Stimulated activated CD4-positive, alpha-beta T cell treated with anti-CD3 and anti-CD28 coated beads, Interleukin-2, amount 100 ng/mL, for 4 hours (primary cell): ENCODE measurements around the gene SMOC1.

Experiments
- DNase-seq: peaks from one replicate; pipeline ENCODE4 v3.0.0-alpha.2; 2020; ENCODE audit warnings: low read depth

SMOC1 gene

GRCh38 chr14:69943084-69943780 is 64.0 kb downstream of the SMOC1 start:
- no peak for DNase-seq

DNA sequence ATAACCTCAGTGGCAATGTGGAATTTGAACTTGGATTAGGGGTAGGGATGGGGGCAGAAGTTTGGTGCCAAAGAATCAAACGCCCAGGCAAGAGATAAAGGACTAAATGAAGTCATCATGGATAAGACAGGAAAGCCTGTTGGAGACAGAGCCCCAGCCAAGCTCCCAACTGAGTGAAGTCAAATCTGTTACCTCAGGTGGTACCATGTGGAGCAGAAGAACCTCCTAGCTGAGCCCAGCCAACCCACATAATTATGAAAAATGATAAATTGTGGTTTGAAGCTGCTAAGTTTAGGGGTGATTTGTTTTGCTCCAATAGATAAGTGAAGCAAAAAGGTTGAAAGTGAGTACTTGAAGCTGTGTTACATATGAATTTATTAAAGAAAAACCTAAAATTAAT is 66.1 kb downstream of the SMOC1 start:
- no peak for DNase-seq

- DNase-seq = no peak
Observed at GRCh38 chr14:69945912-69946311, 66.7 kb downstream of the SMOC1 start.

- DNase-seq = no peak
Observed at GRCh38 chr14:69948351-69948750, 69.1 kb downstream of the SMOC1 start.

- no peak for DNase-seq
Observed at GRCh38 chr14:69951263-69951662, 72.0 kb downstream of the SMOC1 start.

GRCh38 chr14:69951935-69952334 is 72.7 kb downstream of the SMOC1 start:
- DNase-seq = no peak

DNA sequence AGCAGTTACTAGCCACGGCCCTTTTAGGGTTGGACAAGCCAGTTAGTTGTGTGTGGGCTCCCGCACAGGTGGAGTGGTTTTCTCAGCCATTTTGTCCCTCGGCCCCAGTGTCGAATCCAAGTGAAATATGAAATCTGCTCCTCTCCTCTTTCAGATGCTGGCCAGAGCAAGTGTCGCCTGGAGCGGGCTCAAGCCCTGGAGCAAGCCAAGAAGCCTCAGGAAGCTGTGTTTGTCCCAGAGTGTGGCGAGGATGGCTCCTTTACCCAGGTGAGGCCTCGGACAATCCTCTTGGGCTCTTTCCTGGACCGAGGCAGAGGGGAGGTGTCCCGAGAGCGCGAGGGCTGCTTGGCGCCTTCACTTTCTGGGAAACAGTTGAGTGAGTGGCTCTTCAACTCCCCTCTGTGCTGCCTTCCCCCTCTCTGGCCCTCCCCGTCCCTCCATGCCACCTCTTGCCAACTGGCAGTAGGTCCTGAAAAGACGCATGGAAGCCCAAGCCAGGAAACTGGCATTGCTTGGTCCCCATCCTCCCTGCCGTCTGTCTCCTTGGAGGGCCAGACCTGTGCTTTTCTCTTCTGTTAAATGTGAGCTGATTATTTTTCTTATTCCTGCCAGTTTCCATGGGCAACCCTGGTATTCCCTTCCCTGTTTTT is 74.2 kb downstream of the SMOC1 start:
- no peak for DNase-seq

DNA sequence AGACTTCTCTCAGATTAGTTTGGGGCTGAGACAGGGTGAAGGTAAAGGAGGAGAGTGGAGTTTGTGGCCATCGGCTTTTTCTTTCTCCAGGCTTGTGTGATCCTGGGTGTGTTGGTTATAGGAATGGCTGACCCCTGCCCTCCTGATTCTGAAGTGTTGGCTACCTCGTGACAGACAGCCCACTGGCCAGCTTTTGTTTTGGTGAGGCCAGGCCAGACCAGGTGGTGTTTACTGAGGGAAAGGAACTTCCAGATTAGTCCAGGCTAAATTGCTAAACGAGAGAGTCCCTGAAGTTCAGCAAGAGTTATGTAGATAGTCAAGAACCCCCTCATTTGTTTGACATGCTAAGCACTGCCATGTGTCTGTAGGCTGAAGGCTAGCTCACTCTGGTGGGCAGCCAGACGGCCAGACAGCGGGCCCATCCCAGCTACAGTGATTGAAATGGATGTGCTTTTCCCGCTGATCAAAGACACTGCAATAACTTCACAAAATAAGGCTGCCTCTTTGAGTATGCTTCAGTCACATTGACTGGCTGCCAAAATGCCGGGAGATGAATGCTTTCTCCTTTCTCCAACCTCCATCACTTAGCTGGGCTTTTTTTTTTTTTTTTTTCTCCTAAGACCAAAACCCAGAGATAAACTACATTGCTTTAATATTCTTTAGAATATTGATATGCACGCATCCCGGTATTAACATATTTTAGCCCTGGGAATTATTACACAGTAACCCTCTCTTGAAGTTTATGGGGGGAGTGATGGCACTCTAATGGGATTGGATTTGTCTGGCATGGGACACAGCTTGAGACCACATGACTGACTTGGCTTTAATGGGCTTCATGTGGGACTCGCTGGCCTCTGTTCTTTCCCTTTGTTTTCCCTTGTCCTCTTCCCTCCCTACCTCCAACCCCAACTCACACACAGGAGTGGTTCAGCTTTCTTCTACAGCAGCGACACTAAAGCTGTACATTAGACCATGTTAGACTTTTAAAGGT is 76.9 kb downstream of the SMOC1 start:
- DNase-seq = no peak

DNA sequence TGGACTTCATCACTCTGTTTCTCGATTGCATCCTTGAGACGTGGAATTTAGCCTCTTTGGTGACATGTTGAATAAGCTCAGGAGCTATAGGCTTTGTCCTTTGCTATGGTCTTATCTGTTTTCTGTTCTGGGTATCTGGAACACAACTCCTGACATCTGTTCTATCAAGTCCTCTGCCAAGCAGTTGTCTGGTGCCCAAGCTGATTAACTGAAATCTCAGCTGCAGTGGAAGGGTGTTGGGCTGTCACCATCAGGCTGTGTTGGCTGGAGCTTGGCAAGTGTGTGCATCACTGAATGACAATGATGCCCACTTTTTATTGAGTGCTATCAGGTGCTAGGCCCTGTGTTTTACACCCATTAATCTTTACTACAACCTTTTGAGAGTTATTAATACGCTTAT is 77.8 kb downstream of the SMOC1 start:
- DNase-seq = no peak

- no peak for DNase-seq
Observed at GRCh38 chr14:69957986-69958385, 78.8 kb downstream of the SMOC1 start.

DNA sequence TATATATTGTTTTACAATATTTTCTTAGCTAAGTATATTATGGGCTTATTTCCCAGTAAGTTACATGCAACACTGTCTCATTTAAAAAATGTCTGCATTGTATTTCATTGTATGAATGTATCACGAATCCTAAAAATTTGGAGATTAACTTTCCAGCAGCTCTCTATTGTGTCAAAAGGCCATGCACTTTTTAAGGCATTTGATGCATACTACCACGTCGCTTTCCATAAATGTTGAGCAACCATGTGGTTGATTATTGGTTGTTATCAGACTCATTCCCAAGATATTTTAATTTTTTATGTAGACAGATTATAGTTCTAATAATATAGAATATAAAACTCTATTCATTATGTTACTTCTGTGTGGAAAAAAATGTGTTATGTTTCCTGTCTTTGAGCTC is 79.9 kb downstream of the SMOC1 start:
- DNase-seq = no peak

DNA sequence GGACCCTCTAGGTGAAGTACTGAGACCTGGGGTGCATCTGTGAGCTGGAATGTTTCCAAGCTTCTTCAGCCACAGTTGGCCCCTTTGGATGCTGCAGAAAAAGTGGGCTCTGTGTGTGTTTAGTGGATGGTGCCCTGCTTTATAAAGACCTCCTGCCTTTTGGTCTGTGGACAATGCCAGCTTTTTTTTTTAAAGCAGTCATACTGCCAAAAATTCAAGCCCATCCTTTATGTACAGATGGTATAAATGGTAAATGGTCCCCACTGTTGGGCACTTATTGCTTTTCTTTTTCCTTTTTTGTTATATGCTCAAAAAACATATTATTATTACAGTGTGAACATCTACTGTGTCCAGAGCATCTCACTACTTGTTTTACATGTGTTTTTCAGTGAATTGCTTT is 81.1 kb downstream of the SMOC1 start:
- DNase-seq = no peak

DNA sequence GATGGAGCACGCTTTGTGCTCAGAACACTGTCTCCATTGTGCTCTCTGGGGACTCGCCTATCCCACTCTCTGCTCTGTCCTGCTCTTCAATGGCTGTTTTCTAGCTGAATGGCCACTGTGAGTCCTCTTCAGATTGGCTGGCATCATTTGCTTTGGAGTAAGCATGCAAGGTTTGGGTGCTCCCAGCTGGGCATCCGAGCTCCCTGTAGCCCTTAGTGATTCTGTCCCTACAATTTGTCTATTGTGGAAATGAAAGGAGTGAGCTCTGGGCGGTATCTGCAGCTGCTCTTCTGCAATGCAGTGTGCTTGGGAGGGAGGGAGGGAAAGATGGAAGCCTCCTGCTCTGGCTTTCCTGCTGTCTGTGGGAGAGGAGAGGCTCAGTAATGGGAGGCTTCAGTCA is 84.8 kb downstream of the SMOC1 start:
- DNase-seq = no peak

- DNase-seq = no peak
Observed at GRCh38 chr14:69964841-69965240, 85.6 kb downstream of the SMOC1 start.

DNA sequence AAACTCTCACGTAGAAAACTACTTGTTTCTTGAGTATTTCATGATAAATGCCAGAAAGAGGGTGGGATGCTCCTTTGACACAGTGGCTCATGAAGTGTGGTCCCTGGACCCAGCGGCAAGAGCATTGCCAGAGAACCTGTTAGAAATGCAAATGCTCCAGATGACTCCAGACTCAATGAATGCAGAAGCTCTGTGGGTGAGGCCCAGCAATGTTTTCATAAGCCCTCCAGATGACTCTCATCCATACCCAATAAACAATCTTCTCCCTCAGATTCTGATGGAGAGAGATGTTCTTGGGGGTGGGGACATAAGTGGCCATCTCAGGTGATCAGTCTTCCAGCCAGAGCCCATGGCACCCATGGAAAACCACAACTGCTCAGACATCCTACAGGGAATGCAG is 88.9 kb downstream of the SMOC1 start:
- DNase-seq = no peak

GRCh38 chr14:69968681-69969080 is 89.5 kb downstream of the SMOC1 start:
- DNase-seq = no peak

DNA sequence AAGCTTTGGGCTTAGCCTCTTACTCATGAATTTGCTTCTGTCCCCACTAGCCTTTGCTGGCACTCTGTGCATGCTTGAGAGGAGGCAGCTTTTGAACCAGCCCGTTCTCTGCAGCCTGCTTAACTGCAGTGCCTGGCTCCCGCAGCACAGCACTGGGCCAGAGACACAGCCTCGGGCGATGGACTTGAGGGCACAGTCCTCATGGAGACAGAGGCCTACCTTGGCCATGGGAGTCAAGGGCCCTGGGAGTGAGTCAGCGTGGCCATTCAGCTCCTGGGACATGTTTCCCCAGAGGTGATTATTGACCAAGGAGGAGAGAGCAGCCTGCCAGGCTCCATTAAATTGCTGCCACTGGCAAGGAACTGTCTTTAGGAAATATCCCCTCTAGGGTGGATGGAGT is 93.5 kb downstream of the SMOC1 start:
- no peak for DNase-seq

- no peak for DNase-seq
Observed at GRCh38 chr14:69973846-69974245, 94.6 kb downstream of the SMOC1 start.

DNA sequence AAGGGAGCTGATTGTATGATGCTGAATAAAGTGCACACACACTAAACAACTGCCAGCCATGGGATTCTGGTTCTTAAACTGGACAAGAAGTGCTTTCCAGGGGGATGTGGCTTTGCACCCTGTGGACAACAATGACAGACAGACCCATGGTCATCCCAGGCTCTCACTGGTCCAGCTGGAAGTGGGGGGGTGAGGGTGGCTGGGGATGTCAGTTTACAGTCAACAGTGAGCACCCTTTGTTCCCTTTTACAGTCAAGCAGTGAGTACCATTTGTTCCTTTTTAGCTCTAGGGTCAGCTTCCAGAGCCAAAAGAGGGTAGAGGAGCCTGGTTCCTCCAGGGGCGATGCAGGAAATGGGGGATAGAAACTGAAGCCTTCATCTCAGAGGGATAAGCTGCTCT is 100.7 kb downstream of the SMOC1 start:
- DNase-seq = no peak

DNA sequence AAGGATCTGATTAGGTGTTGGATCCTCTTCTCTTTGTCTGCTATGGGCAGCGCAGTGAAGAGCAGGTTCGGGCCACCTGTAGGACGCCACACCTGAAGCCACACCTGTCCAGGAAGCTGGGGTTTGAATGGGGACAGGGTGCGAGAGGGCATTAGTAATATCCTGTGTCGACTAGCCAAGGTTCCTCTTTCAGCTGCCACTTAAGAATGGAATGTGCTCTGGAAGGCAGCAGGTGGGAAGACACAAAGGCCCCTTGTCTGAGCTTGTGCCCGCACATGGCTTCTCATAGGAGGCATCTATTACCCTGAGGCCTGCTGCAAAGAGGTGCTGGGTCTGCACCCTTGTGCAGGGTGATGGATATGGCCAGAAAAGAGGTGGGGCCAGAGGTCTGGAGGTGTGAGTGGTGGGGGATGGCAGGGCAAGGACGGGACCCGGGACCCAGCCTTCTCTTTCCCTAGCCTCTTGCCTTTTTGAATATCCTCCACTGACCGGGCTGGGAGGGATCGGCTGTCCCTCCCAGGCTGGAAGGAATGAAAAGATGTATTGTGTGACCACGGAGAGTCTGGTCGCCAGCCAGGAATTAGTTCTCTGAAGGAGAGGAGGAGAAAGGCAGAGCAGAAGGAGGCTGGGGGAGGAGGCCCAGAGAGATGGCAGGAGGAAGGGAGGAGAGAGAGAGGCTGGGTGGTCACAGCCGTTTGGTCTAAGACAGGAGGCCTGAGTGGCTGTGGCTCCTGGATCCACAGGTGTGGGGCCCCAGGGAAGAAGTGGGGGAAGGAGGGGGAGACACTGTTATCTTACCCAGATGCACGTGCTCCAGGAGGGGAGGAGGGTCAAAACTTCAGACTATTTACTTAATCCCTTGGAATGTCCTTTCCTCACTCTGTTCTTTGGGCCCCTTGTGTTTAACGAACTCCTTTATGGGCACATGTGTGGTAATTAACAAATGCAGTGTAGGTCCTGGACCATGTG is 101.5 kb downstream of the SMOC1 start:
- DNase-seq = no peak

GRCh38 chr14:69982220-69982839 is 103.1 kb downstream of the SMOC1 start:
- DNase-seq = no peak
